ENCODE measurements around the gene PICALM. TPM values are rescaled to one million over a fixed set of nuclear protein-coding genes. Genes with fewer than 3 reads are reported as not detected.
"Not testable (repeated sequence)": the region's sequence is repeated elsewhere in the genome, so short reads cannot be mapped to it uniquely, and the experiment has no call there.

PICALM gene
- polyA plus RNA-seq, 10 donors, result 103 to 178 (median 136) TPM

- no peak for DNase-seq
Measured at GRCh38 chr11:85945788-85946187, 123.1 kb downstream of the PICALM start.

GRCh38 chr11:85945296-85945695 is 123.6 kb downstream of the PICALM start:
- no peak for DNase-seq

DNA sequence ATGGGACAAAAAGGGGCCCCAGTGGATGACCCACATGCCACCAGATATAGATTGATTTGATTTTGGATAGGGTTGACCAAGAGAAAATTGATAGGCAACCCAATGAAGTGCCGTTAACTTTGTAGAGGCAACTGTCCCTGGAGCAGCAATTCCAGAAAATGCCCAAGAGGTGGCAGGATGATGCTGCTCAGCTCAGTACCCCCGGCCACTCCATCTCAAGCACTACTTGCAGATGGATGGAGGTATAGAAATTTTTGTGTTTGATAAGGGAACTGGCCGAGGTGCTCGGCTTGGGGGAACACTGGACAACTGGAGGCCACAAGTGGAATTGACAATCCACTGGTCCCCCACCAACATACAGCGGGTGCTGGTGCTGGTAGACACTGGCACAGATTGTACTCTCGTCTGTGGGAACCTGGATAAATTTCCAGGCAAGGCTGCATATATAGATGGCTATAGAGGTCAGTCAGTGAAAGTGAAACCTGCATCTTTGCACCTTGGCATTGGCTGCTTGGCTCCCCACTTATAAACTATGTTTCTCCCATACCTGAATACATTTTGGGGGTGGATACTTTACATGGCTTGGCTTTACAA is 127.4 kb downstream of the PICALM start:
- peak; percentile 27 to 42 (median 30) for DNase-seq

DNA sequence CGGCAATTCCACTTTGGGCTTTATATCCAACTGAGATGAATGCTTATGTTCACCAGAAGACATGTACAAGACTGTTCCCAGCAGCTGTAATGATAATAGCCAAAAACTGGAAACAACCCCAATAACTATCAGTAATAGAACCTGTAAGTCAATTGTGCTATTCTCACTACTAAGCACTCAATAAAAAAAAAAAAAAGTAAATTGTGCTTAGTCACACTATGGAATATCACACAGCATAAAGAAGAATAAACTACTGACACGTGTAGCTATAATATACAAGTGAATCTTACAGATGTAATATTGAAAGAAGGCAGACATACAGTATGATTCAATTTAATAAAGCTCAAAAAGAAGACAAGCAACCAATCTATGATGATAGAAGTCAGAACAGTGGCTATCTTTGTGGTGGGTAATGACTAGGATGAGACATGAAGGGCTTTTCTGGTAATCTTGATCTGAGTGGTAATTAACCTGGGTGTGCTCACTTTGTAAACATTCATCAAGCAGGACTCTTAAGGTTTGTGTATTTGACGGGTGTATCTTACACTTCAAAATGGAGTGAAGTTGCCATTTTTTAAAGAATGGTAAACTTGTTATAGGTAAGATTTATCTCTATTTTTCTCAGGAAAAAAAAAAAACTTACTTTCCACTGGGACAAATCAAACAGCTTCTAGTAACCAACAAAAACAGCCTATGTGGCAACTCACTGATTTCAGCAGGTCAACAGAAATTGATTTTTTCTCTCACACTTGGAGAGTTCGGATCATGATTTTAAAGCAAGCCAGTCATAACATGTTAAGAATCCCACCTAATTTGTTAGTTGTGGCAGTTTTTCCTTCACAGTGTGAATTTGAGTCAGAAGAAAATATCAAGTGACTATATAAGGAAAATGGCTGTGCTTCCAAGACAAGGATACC is 129.5 kb downstream of the PICALM start:
- no peak for DNase-seq

- no peak for DNase-seq
Measured at GRCh38 chr11:85937835-85938234, 131.0 kb downstream of the PICALM start.

DNA sequence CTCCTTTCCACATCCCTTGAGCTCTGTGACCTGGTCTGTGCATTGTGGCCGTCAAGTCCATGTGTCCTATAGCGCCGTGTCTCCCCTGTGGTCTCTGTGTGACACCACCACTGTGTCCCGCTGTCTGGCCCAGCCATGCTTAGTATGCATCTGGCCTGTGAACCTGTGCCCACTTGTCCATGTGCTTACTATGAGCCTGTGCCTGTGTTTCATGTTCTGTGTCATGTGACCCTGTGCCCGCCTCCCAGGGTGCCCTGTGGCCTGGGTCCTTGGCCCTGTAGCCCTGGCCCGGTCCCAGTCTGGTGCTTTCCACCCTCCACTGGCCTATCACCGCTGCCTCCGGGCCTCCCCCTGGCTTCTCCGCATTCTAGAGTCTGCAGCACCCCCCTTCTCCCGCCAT is 133.1 kb downstream of the PICALM start:
- DNase-seq, result no peak

DNA sequence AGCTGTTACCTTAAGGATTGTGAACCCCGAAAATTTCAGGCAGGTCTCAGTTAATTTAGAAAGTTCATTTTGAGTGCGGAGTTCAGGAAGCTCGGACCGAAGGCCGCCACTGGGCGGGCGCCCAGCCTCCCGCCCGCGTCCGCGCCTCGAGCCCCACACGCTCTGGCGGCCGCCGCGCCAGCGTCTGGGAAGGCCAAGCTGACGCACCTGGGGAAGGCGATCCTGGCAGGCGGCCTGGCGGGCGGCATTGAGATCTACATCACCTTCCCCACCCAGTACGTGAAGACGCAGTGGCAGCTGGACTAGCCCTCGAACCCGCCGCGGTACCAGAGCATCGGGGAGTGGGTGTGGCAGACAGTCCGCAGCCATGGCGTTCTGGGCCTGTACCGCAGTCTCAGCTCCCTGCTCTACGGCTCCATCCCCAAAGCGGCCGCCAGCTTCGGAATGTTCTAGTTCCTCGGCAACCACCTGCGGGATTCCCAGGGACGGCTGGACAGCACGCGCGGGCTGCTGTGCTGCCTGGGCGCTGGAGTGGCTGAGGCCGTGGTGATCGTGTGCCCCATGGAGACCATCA is 134.2 kb downstream of the PICALM start:
- no peak for DNase-seq

GRCh38 chr11:85930879-85931366 is 138.0 kb downstream of the PICALM start:
- DNase-seq, result no peak

GRCh38 chr11:85926653-85927214 is 142.2 kb downstream of the PICALM start:
- not testable (repeated sequence) for DNase-seq

DNA sequence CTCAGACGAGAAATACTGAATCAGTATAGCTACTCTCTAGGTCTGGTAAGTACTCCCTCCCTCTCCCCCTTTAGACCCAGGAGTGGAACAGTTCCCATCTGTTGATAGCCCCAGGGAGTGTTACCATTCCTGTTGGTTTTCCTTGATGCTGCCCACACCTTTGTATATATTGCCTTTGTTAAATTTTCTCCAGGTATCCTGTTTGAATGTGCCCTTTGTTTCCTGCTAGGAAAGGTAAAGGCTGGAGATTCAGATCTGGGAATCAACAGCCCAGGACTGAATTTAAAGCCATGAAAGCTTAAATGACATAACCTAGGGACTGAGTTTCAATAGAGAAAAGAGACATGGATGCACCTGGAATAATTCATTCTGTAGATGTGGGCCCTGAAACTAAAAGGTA is 145.4 kb downstream of the PICALM start:
- DNase-seq, result no peak

- DNase-seq, result no peak
Measured at GRCh38 chr11:85922367-85922766, 146.5 kb downstream of the PICALM start.

- peak in 1 of 3 donors; percentile 2 for DNase-seq
Measured at GRCh38 chr11:85918910-85919794, 149.7 kb downstream of the PICALM start.

- no peak for DNase-seq
Measured at GRCh38 chr11:85914425-85914824, 154.5 kb downstream of the PICALM start.

DNA sequence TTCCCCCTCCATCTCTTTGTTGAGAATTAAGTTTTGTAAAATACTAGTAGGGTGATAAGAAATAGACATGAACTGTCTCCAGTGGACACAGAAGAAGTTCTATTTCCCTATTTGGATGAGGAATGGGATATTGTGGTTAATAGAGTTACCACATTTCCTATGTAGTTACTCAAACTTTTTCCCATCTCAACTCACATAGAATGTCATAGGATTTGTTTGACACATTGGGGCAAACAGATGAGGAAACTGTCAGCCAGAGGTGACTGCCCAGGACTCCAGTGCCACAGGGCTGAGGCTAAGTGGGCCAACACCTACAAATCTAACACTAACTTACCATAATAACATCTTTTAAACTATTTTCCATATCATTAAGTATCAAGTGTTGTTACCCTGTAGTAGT is 155.4 kb downstream of the PICALM start:
- no peak for DNase-seq

DNA sequence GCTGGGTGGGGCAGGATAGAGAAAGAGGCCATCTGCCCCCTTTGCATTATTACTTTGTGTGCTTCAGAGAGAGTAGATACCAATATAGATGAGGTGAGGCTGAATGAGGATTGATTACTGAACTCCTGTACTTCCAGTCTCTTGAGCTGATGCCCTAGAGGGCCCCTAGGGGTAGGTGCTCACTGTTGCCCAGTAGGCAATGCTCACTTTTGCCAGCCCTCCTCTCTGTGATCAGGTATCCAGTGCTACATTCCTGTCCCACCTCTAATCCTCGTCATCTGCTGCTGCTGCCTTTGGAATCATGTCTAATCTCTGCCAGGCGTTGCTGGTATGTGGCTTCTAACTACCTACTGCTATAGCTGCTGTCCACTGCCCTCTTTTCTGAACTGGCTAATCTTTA is 156.5 kb downstream of the PICALM start:
- no peak for DNase-seq

Other genes with a start within 250 kb of the PICALM start
- gene CCDC83, start 213.7 kb downstream of the PICALM start, polyA plus RNA-seq (ENCODE audit: insufficient read length in 10 of 10), result not detected
- 10 to 100 TPM; 16.4 to 24.7 (median 21.7) TPM for gene EED, start 175.7 kb upstream of the PICALM start, polyA plus RNA-seq (ENCODE audit: insufficient read length in 10 of 10)
- gene HIKESHI, start 233.2 kb upstream of the PICALM start, polyA plus RNA-seq (ENCODE audit: insufficient read length in 10 of 10), result 10 to 100 TPM; 35.4 to 45.7 (median 38.5) TPM